Measurements from ENCODE around the gene POLK. TPM values are rescaled to one million over a fixed set of nuclear protein-coding genes. Genes with fewer than 3 reads are reported as not detected.
A peak's percentile ranks its signal among the peaks of the same experiment; 100 is the strongest.

Gene POLK
- total and polyA plus RNA-seq, 2 of the 4 experiments (the other 2 are of a cell fraction), result 10.4 to 24.4 TPM

DNA sequence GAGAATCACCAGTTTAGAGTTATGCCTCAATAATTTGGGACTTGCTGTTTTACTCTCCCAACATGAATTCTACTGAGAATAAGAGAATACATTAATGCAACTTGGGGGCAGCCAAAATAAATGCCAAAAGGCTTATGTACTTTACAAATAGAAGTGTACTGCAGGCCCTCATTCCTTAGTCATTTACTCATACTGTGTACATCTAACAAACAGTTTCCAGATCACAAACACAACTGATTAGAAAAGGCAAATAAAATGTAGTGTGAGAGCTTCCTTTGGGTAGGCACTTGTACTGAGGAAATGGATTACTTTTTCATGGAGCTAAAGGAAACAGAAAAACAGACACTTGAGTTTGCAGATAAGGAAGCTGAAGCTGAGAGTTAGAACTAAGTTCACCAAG is 112.2 kb downstream of the POLK start:
- peak overlapping the region; percentile 60; the same call in 1 of the 2 replicates for H2BK120ac ChIP-seq (ENCODE audit: low read depth, low read length)
- H3K4me3 ChIP-seq (ENCODE audit: insufficient read depth, low read depth, low read length), result no peak overlapping the region
- no peaks in the 10 kb centered on the region for H3K36me3 ChIP-seq (ENCODE audit: control insufficient read depth, insufficient read depth, low read length)
- no peak overlapping the region for H3K4me2 ChIP-seq (ENCODE audit: low read depth, low read length)
- in situ Hi-C loops (cut with MboI; ENCODE audit: low sequenced_read_pairs), result no loop called here
- 0 out of 3 replicates have a peak overlapping the region, but pooled peaks have one; percentile 14 for H2BK15ac ChIP-seq (ENCODE audit: low read depth, low read length)
- H2BK20ac ChIP-seq (ENCODE audit: low read depth, low read length), result peak overlapping the region; percentile 39
- no peaks in the 10 kb centered on the region for H3K9me3 ChIP-seq (ENCODE audit: control insufficient read depth, insufficient read depth, low read length)
- peak overlapping the region; percentile 4 for H3K23ac ChIP-seq (ENCODE audit: low read depth, low read length)
- H3K14ac ChIP-seq (replicated peaks; ENCODE audit: low read depth, low read length), result no peak overlapping the region
- H3K4ac ChIP-seq (ENCODE audit: low read depth, low read length), result 0 out of 2 replicates have a peak overlapping the region, but pooled peaks have one; percentile 46
- peak overlapping the region; percentile 23; the same call in 1 of the 2 replicates for H3K9ac ChIP-seq (ENCODE audit: low read depth, low read length)
- H2BK5ac ChIP-seq (ENCODE audit: low read depth, low read length, poor library complexity, severe bottlenecking), result no peak overlapping the region
- ChIA-PET POLR2A (ENCODE audit: unreplicated experiment) (no interaction called here), CTCF (no interaction called here)
- BruUV-seq (replicated peaks), result no TSS peak
- H3K9me1 ChIP-seq (ENCODE audit: insufficient read depth, low read length), result peaks cover 2% of the 10 kb centered on the region; the same call in 1 of the 2 replicates
- H3K79me1 ChIP-seq (ENCODE audit: low read depth in 1 of 2, low read length in 2 of 2), result no peaks in the 10 kb centered on the region
- dilution Hi-C loops (cut with HindIII; ENCODE audit: low sequenced_read_pairs, unreplicated experiment), result no loop called here
- H2AK5ac ChIP-seq (ENCODE audit: low read depth, low read length), result no peak overlapping the region
- H3K27me3 ChIP-seq (ENCODE audit: control insufficient read depth, insufficient read depth, low read length), result no peaks in the 10 kb centered on the region
- ATAC-seq (ENCODE audit: low read depth) (peak; percentile 84), DNase-seq (peak; percentile 41)
- peak overlapping the region in 1 of 2 experiments; percentile 67; a peak in 1 of 4 replicates for H4K8ac ChIP-seq (ENCODE audit: low read depth in 2 of 2, low read length in 2 of 2)
- TF ChIP-seq, protein P1, sequence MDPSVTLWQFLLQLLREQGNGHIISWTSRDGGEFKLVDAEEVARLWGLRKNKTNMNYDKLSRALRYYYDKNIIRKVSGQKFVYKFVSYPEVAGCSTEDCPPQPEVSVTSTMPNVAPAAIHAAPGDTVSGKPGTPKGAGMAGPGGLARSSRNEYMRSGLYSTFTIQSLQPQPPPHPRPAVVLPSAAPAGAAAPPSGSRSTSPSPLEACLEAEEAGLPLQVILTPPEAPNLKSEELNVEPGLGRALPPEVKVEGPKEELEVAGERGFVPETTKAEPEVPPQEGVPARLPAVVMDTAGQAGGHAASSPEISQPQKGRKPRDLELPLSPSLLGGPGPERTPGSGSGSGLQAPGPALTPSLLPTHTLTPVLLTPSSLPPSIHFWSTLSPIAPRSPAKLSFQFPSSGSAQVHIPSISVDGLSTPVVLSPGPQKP (IDR thresholded peaks at IDR 0.05; ENCODE audit: borderline replicate concordance, low read depth, low read length), result no peak
- peaks cover 2% of the 10 kb centered on the region; the same call in 1 of the 2 replicates for H3K4me1 ChIP-seq (ENCODE audit: control insufficient read depth, insufficient read depth, low read length)
- H2AFZ ChIP-seq (replicated peaks; ENCODE audit: low read length, poor library complexity), result no peak overlapping the region
- H2AK9ac ChIP-seq (replicated peaks; ENCODE audit: low read depth, low read length, poor library complexity), result no peak overlapping the region
- H4K5ac ChIP-seq (ENCODE audit: low read depth, low read length), result no peak overlapping the region
- H3K27ac ChIP-seq (ENCODE audit: insufficient read depth, low read length), result no peak overlapping the region
- H3K18ac ChIP-seq (ENCODE audit: low read depth, low read length), result no peak overlapping the region; the same call in 1 of the 2 replicates
- H4K91ac ChIP-seq (ENCODE audit: insufficient read depth, low read depth, low read length), result peak overlapping the region; percentile 10; the same call in 1 of the 2 replicates
- H4K20me1 ChIP-seq (ENCODE audit: insufficient read depth, low read length), result no peaks in the 10 kb centered on the region
- H3K56ac ChIP-seq (ENCODE audit: extremely low read depth, insufficient read depth, low read length), result no peak overlapping the region; the same call in 1 of the 2 replicates
- intact Hi-C loops (cut with micrococcal nuclease), result no loop called here
